RWPE1 (cell line): ENCODE results near the gene CDK17.
"Not testable (repeated sequence)": the region's sequence is repeated elsewhere in the genome, so short reads cannot be mapped to it uniquely, and the experiment has no call there.

ENCODE experiments used
- CTCF ChIA-PET: fragments of 350-600 bp; sonication (Branson Sonifier 250); formaldehyde crosslinking; extraction: SDS; loops from one replicate; lab custom pipeline; 2021; lab: Yijun Ruan, JAX
- POLR2A ChIA-PET: fragments of 400-600 bp; formaldehyde crosslinking; extraction: SDS; loops from one replicate; lab custom pipeline; 2020; ENCODE audit warnings: antibody characterized with exemption; ENCODE audit not compliant: low non-redundant PET; lab: Yijun Ruan, JAX
- DNase-seq: peaks from one replicate; pipeline ENCODE4 v3.0.0; 2012; ENCODE audit warnings: low spot score
- H3K27ac ChIP-seq: fragments of 450-650 bp; 2 replicates; pipeline ENCODE4 v1.5.1; 2017
- CTCF ChIP-seq: fragments of 450-650 bp; conservative IDR thresholded peaks from 2 replicates; pipeline ENCODE4 v1.5.1; 2017; ENCODE audit warnings: low read depth, mild to moderate bottlenecking

Gene CDK17

DNA sequence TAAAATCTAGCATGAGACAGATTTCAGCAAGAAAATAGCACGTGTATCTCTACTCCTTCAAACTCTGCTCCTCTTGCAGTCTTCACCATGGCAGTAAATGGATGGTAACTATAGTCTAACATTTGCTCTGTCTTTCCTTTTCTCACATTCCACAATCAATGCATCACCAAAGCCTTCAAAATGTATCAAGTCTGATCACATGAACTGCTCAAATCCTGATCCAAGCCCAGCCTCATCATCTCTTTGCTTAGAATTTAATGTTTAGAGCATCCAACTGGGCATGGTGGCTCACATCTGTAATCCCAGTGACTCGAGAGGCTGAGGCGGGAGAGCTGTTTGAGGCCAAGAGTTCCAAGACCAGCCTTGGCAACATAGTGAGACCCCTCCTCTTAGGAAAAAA lies 45.9 kb downstream of the CDK17 start:
- ChIA-PET CTCF (no interaction called here), POLR2A (no interaction called here)
- DNase-seq: no peak
- TF ChIP-seq CTCF: no peak
- H3K27ac ChIP-seq: no peak overlapping the region

GRCh38 chr12:96352161-96352835 lies 47.9 kb downstream of the CDK17 start:
- TF ChIP-seq CTCF: no peak
- no peak for DNase-seq
- H3K27ac ChIP-seq: no peak overlapping the region
- POLR2A ChIA-PET: no interaction called here
- CTCF ChIA-PET: interaction anchor here (1.0 kb wide), 1 partner anchor 11 kb away, joined by 3 read pairs; no protein-coding TSS in a partner anchor

DNA sequence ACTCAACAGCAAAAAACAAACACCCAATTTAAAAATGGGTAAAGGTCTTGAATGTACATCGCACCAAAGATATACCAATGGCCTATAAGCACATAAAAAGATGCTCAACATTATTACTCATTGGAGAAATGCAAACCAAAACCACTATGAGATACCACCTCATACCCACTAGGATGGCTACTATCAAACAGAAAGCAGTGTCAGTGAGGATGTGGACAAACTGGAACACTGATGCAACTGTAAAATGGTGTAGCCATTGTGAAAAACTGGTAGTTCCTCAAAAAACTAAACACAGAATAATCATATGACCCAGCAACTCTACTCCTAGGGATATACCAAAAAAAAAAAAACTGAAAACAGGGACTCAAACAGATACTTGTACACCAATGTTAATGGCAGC lies 49.3 kb downstream of the CDK17 start:
- no peak for DNase-seq
- ChIA-PET POLR2A (no interaction called here), CTCF (no interaction called here)
- no peak overlapping the region for H3K27ac ChIP-seq
- no peak for TF ChIP-seq CTCF

DNA sequence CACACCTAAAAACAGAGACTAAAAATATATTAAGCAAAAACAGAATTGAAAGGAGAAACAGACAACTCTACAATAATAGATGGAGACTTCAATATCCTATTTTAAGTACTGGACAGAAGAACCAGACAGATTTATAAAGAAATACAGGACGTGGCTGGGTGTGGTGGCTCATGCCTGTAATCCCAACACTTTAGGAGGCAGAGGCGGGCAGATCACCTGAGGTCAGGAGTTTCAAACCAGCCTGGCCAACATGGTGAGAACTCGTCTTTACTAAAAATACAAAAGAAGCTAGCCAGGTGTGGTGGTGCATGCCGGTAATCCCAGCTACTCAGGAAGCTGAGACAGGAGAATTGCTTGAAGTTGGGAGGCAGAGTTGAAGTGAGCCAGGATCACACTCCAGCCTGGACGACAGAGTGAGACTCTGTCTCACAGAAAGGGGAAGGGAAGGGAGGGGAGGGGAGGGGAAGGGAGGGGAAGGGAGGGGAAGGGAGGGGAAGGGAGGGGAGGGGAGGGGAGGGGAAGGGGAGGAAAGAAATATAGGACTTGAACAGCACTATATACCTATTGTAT lies 53.0 kb downstream of the CDK17 start:
- ChIA-PET CTCF (interaction anchor here (0.6 to 1.1 kb wide), 3 partner anchors 20 to 54 kb away, joined by 3 to 6 read pairs (median 4); no protein-coding TSS in a partner anchor), POLR2A (no interaction called here)

DNA sequence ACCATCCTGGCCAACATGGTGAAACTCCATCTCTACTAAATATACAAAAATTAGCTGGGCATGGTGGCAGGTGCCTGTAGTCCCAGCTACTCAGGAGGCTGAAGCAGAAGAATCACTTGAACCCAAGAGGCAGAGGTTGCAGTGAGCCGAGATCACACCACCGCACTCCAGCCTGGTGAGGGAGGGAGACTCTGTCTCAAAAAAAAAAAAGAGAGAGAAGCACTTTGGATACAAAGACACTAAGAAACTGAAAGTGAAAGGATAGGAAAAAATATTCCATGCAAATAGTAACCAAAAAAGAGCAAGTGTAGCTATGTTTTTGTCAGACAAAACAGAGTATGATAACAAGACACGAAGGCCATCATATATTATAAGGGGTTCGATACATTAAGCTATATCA lies 53.5 kb downstream of the CDK17 start:
- CTCF ChIA-PET: interaction anchor here (0.6 to 0.7 kb wide), 2 partner anchors 24 to 54 kb away, joined by 4 to 6 read pairs; no protein-coding TSS in a partner anchor
- POLR2A ChIA-PET, H3K27ac ChIP-seq, DNase-seq: not testable (repeated sequence)

More for the DNA sequence above, 53.0 kb downstream of the CDK17 start:
- H3K27ac ChIP-seq: peak overlapping the region; percentile 48
- no peak for TF ChIP-seq CTCF
- DNase-seq: no peak

DNA sequence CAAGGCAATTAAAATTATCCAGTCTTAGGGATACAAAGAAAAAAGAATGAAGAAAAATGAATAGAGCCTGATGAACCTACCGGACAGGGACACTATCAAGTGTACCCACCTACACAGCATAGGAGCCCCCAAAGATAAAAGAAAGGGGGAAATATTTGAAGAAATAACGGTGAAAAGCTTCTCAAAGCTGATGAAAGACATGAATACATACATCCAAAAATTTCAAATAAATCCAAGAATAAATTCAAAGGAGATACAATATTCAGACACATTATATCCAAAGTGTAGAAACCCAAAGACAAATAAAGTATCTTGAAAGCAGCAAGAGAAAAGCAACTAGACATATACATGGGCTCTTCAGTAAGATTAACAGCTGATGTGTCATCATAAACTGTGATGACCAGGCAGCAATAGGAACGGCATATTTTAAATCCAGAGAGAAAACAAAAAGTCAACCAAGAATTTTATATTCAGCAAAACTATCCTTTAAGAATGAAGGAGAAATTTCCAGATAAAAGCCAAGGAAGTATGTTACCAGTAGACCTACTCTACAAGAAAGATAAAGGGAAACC lies 56.0 kb downstream of the CDK17 start:
- ChIA-PET POLR2A (no interaction called here), CTCF (no interaction called here)
- TF ChIP-seq CTCF: no peak
- no peak for DNase-seq
- no peak overlapping the region for H3K27ac ChIP-seq

DNA sequence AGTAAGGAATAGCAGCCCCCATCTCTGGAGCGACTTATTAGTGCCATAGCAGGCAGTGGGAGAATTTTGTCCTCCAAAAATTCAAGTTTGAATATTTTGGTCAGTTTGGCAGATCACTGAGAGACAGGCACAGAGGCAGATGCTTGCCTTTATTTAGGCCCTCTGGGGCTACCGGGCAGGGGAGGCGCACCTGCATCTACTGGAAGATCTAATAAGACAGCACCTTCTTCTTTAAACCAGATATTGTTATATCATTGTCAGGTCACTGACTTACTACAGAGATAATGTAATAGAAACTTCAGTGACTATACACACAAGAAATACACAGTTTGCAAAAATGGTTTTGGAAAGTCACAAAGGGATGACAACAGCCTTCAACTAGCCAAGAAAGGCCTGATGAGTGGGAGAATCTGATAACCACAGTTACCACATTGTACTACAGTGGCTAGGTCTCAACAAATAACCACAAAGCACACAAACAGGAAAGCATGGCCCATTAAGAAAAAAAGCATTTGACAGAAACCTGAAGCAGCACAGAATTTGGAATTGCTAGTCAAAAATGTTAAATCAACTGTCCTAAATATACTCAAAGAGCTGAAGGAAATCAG lies 56.8 kb downstream of the CDK17 start:
- POLR2A ChIA-PET: no interaction called here
- no peak for TF ChIP-seq CTCF
- CTCF ChIA-PET: no interaction called here
- no peak overlapping the region for H3K27ac ChIP-seq
- DNase-seq: no peak

GRCh38 chr12:96339666-96340065 lies 60.6 kb downstream of the CDK17 start:
- CTCF ChIA-PET, H3K27ac ChIP-seq, POLR2A ChIA-PET, DNase-seq: not testable (repeated sequence)
